HG03135 (cell line): ENCODE results near the gene EMID1.

Source experiments
- ATAC-seq: cut with Tn5 transposase; IDR thresholded peaks from one replicate; pipeline ENCODE4 v1.9.1; 2021; ENCODE audit warnings: mild to moderate bottlenecking, moderate library complexity; ENCODE audit not compliant: unreplicated experiment

EMID1 gene

DNA sequence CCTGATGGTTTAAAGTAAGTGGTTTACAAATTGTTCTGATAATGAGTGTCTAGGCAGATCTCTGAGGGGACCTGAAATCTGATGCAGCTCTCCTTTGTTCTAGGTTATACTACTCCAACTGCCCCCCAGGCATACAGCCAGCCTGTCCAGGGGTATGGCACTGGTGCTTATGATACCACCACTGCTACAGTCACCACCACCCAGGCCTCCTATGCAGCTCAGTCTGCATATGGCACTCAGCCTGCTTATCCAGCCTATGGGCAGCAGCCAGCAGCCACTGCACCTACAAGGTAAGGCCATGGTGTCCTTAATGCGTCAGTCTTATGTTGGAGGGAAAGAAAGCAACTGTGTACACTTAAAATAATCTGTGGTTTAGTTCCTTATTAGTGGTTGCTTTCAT, 72.2 kb downstream of the EMID1 start:
- ATAC-seq = no peak

DNA sequence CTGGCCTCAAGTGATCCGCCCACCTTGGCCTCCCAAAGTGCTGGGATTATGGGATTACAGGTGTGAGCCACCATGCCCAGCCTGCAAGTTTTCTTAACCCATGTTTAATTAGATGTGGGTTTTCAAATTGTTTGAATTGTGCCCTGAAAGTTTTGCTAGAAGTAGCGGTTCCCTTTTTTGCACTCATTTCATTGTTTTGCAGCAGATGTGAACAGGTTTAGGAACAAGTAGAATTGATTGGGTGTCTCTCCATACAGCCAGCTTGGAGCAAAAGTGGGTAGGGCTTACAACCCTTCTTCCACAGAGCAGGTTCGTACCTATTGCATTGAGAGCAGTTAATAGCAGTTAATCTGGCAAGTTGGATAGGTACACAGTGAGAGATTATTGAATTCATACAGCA, 78.5 kb downstream of the EMID1 start:
- ATAC-seq = no peak

DNA sequence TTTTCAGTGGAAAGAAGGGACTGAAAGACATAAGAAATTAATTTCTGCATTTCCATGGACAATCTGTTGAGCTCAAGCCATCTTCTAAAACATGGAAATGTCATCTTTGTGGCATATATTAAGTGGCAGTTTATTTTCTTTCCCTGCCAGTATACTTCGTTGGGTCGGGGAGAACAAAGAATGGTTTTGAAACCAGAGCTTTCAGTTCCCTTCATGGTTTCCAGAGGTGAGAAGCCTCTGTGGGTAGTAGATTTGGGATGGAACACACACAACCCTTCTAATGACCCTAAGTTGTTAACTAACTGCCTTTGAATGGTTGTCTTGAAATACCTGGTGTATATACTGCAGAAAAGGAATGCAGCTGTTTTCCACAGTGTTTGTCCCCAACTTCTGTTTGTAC, 83.1 kb downstream of the EMID1 start:
- ATAC-seq = no peak

GRCh38 chr22:29290061-29290460, 84.4 kb downstream of the EMID1 start:
- ATAC-seq = no peak

- no peak for ATAC-seq
These were observed 85.5 kb downstream of the EMID1 start for GRCh38 chr22:29291215-29291614.

GRCh38 chr22:29292379-29292778, 86.7 kb downstream of the EMID1 start:
- no peak for ATAC-seq

DNA sequence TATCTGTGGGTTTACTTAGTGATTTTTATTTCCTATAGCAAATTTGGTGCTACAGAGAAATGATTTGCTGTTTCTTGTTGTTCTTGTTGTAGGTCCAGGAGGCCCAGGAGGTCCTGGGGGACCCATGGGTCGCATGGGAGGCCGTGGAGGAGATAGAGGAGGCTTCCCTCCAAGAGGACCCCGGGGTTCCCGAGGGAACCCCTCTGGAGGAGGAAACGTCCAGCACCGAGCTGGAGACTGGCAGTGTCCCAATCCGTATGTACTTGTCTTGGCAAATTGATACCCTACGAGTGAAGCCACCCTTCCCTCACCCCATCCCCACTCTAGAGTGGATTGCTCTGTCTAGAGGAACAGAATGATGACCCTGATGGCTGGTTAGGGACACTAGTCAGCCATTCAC, 92.9 kb downstream of the EMID1 start:
- no peak for ATAC-seq

DNA sequence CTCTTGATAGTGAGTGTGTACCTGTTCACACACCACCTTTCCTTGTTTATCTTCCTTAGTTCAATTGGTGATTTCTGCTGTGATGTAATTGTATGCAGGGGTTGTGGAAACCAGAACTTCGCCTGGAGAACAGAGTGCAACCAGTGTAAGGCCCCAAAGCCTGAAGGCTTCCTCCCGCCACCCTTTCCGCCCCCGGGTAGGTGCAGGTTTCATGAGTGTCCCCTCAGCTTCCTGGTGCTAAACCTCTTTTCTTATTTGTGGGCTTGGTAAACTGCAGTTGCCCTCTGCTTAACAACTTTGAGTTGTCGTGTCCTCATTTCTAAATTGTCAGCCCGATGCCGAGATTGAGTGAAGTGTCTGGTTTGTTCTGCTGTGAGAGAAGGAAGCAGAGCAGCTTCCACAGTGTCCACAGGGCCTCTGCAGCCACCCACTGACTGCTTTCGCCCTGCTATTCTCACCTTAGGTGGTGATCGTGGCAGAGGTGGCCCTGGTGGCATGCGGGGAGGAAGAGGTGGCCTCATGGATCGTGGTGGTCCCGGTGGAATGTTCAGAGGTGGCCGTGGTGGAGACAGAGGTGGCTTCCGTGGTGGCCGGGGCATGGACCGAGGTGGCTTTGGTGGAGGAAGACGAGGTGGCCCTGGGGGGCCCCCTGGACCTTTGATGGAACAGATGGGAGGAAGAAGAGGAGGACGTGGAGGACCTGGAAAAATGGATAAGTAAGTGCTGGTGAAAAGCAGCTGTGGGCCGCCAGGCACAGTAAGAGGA, 93.6 kb downstream of the EMID1 start:
- ATAC-seq = no peak

GRCh38 chr22:29300467-29300806, 94.7 kb downstream of the EMID1 start:
- ATAC-seq = no peak

DNA sequence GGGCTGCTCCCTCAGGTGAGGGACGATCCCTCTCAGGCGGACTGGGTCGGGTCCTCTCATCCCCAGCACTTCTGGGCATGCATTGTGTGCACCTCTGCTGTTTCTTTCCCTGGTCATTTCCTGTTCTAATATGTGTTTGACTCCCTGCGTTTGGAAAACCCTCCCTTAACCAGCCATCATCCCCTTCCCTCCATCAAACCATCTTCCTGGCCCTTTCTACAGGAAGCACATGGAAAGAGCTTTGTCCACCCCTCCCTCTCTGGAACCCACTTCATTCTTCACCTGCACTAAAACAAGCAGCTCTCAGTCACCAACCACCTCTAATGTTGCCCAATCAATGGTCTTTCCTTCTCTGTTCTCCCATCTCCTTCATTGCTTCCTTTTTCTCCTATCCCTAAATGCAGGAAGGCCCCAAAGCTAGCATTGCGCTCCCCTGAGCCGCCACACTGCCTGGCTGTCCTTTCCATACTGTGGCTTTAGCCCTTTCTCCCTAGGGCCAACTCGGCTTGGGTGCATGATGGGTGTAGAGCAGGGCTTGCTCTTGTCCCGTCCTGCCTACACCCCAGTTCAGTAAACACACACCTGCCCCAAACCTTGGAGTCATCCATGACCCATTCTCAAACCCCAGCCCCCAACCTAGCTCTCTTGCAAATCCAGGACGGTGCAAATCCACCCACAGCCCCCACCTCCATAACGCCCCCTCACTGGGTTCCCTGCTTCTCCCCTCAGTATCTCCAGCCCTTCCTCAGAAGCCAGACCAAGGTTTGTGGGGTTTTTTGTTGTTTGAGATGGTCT, 95.3 kb downstream of the EMID1 start:
- ATAC-seq = no peak

GRCh38 chr22:29301716-29302401, 96.2 kb downstream of the EMID1 start:
- ATAC-seq = no peak

GRCh38 chr22:29302402-29302680, 96.6 kb downstream of the EMID1 start:
- no peak for ATAC-seq

DNA sequence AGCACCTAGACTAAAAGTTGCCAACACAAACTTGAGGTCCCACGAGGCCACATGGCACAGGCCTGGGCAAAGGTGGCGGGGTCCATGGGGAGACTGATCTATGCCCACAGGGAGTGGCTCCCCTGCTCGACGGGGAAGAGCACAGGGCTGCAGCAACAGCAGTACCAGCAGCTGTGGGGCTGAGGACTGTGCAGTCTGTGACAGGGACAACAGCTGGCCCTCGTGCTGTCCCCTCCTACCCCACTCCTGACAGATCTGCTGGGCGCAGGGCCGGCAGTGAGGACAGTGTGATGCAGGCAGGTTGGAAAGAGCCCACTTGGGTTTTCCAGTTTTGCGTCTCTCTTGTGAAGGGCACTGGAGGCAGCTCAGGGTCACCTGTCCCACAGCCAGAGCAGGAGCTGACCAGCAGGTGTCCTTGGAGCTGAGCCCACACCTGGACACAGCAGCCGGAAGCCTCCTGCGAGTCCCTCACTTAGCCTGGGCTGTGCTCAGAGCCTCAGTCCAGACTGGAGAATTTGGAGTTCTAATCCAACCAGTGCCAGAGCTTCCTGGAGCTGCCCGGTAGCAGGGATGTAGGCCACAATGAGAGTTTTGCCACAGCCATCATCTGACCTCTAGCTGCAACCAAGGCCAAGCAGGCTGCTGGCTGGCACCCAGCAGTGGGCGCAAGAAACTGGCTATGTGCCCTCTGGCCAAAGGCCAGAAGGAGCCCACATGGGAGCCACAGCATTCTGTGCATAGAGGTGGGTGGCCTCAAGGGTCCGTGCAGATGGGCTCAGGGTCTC, 97.2 kb downstream of the EMID1 start:
- no peak for ATAC-seq

- ATAC-seq = no peak
These were observed 100.1 kb downstream of the EMID1 start for GRCh38 chr22:29305836-29306174.

DNA sequence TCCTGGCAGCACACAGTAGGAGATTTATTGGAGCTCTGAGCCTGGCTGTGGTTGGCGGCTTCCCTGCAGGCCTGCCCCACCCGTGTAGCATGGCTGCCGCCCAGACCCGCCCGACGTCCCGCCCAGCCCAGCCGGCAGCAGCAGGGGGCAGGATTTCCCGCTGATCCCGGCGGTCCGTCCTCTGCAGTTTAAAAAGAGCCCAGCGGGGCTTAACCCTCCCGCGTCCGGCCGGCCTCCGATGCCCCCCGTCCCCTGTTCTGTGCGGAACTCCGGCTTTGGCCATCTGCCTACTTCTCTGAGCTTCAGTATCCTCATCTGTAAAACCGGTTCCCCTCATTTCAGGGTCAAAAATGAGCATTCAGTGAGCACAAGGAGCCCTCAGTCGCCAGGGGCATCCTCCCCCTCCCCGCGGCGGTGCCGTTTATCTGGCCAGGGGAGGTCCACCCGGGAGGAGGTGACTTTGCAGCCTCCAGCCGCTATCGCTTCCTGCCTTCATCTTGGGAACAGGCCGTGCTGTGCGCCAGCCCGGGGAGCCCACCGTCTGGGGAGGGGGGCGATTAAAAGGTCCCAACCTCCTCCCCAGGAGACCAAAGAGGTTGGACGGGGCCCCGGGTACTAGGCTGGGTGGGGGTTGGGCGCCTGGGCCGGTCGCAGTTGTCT, 100.6 kb downstream of the EMID1 start, which contains the start of gene GAS2L1:
Gene GAS2L1 (plus strand): TSS at position 476 of the 660 bp plus-strand sequence. CDS start 1,456 bp downstream, outside the sequence.
- no peak for ATAC-seq

GRCh38 chr22:29306835-29307595, 101.3 kb downstream of the EMID1 start:
- no peak for ATAC-seq

- no peak for ATAC-seq
These were observed 102.0 kb downstream of the EMID1 start for GRCh38 chr22:29307596-29308147.

GRCh38 chr22:29308148-29308790, 102.6 kb downstream of the EMID1 start:
- ATAC-seq = no peak

DNA sequence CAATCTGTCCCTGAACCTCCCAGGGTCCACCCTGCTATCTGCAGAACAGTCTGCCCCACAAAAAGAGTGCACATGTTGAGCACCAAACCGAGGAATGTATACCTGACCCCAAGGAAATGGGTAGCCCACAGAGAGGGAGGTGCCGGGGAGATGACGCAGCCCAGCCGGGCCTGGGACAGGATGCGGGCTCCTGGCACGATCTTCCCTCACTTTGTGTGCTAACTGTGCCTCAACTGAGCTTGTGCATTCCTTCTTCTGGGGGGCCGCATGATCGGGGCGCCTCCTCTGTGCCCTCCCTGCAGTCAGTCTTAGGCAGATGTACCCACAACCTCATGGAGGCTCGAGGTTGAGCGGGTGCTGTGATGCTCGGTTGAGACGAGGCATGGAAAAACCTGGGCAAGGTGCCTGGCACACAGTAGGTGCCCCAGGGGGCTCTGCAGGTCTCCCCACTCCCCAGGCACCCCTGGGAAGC, 103.1 kb downstream of the EMID1 start:
- ATAC-seq = no peak
